Thymus (tissue), 14 donors: Measurements from ENCODE around the gene NBPF20. TPM values are rescaled to one million over a fixed set of nuclear protein-coding genes. Genes with fewer than 3 reads are reported as not detected.
"Not testable (repeated sequence)": the region's sequence is repeated elsewhere in the genome, so short reads cannot be mapped to it uniquely, and the experiment has no call there.

Experiments
- DNase-seq, 9 donors: peaks; one replicate each; pipeline ENCODE4 v3.0.0-alpha.2; 2013; ENCODE audit warnings: low spot score in 9 of 9, low read depth in 6 of 9, missing footprints in 1 of 9
- H3K27ac ChIP-seq, 2 donors: one replicate each; pipeline ENCODE4 v1.5.1; 2013; ENCODE audit warnings: control low read depth in 1 of 2, low read depth in 1 of 2, low read length in 1 of 2, mild to moderate bottlenecking in 1 of 2, moderate library complexity in 1 of 2
- H3K27me3 ChIP-seq, 2 donors: one replicate each; pipeline ENCODE4 v1.5.1; 2013; ENCODE audit warnings: low read length in 1 of 2; ENCODE audit not compliant: control insufficient read depth in 2 of 2, insufficient read depth in 1 of 2
- H3K36me3 ChIP-seq, 2 donors: one replicate each; pipeline ENCODE4 v1.5.1; 2013; ENCODE audit warnings: low read length in 1 of 2, mild to moderate bottlenecking in 1 of 2, moderate library complexity in 1 of 2; ENCODE audit not compliant: control insufficient read depth in 2 of 2, insufficient read depth in 2 of 2
- H3K4me1 ChIP-seq, 2 donors: one replicate each; pipeline ENCODE4 v1.5.1; 2013; ENCODE audit warnings: low read length in 2 of 2; ENCODE audit not compliant: control insufficient read depth in 2 of 2, insufficient read depth in 2 of 2
- H3K4me3 ChIP-seq, 2 donors: one replicate each; pipeline ENCODE4 v1.5.1; 2013; ENCODE audit warnings: low read length in 2 of 2, control low read depth in 1 of 2, mild to moderate bottlenecking in 1 of 2
- H3K9me3 ChIP-seq, 2 donors: one replicate each; pipeline ENCODE4 v1.5.1; 2013; ENCODE audit warnings: low read length in 1 of 2, mild to moderate bottlenecking in 1 of 2; ENCODE audit not compliant: control insufficient read depth in 2 of 2, insufficient read depth in 1 of 2
- WGBS: extraction: QIAGEN DNeasy Blood & Tissue Kit; methylation state at CpG from one replicate; pipeline ENCODE4 v1.1.7; 2013; 5-methylcytosine and 5-hydroxymethylcytosine counted together
- long read RNA-seq, 10 donors: transcript quantifications; one replicate each; lab custom pipeline, GENCODE V29; 2026
- polyA plus RNA-seq: library from polyadenylated mRNA; stranded (reverse); fragments of 200-250 nt; gene quantifications from one replicate; pipeline ENCODE4 v1.2.3, GENCODE V29; 2013
- total RNA-seq: library from RNA; stranded (reverse); fragments of 120-200 nt; gene quantifications from one replicate; pipeline ENCODE4 v1.2.4, GENCODE V29; 2013
- donor health status: healthy.

The NBPF20 gene
- total RNA-seq (2.1 TPM), polyA plus RNA-seq (1.6 TPM)
- long read RNA-seq, donor 1 = 0 reads
- long read RNA-seq, donor 2 = 0 reads
- long read RNA-seq, donor 3 = 0 reads
- long read RNA-seq, donor 4 = 0 reads
- long read RNA-seq, donor 5 = 0 reads
- long read RNA-seq, donor 6 = 0 reads
- long read RNA-seq, donor 7 = 0 reads
- long read RNA-seq, donor 8 = 0 reads
- long read RNA-seq, donor 9 = 0 reads
- long read RNA-seq, donor 10 = 0 reads

DNA sequence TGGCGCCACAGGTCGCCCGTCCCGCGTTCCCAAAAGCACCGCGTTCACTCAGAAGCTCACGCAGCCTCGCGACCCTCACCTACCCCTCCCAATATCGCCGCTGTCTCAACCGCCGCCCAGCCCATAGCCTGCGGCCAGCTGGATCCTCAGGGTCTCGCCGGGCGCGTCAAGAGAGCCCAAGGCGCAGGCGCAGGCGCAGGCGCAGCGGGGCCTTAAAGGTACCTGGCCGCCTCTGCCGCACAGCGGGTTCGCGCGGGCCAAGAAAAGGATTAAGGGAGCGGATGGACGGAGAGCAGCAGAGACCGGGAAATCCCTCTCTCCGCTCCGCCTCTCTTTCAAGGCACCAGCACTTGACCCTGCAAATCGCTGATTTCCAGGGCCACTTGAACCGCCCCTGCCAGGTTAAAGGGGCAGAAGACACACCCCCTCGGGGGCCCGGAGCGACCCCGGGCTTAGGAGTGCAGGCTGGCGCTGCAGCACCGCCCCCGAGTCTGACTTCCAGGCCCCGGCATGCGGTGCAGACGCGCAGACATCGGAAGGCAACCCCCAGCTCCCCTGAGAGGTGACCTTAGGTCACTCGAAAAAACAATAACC, at the start of gene NBPF20:
Gene NBPF20 (minus strand): TSS at position 168 of the 594 bp plus-strand sequence. CDS start 20,331 bp downstream, outside the sequence.
- Histone ChIP-seq H3K9me3 (peaks cover 0 to 2% of the 10 kb centered on the region in 2 donors), H3K4me3 (peak within 1 kb of the TSS; percentile 43 to 51), H3K27me3 (peaks cover 6 to 33% of the 10 kb centered on the region in 2 donors), H3K36me3 (no peaks in the 10 kb centered on the region), H3K4me1 (no peaks in the 10 kb centered on the region), H3K27ac (no peak within 1 kb of the TSS)
- peak in 8 of 9 donors; percentile 13 to 80 (median 54) for DNase-seq
- under 1% methylated on average over 50 of the region's 50 CpGs for WGBS

DNA sequence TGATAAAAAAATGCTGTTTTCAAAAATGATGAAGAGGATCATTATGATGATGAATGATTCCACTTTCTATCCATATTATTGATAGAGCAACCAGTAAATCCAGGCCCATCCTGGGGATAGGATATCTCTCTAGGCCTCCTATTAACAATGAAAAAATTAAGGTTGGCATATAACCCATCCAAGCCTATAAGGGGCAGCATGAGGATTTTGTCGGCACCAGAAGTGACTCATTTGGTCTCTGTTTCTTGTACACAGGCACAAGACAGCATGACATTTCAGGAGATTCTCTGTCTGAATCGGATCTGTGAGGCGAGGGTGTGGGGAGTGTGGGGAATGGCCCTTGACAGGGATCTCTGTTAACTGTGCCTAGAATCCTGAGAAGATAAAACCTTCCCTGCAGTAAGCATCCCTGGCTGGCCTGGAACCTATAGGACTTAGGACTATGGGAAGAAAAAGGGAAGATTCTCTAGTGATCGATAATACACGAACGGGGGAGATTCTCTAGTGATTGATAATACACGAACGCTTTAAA, 49.5 kb upstream of the NBPF20 start:
- peaks cover 0 to 16% of the 10 kb centered on the region in 2 donors for H3K27me3 ChIP-seq
- not testable (repeated sequence) for H3K4me3 ChIP-seq, DNase-seq, H3K4me1 ChIP-seq, H3K27ac ChIP-seq, H3K9me3 ChIP-seq, H3K36me3 ChIP-seq
- 37% methylated on average over 8 of the region's 8 CpGs for WGBS

DNA sequence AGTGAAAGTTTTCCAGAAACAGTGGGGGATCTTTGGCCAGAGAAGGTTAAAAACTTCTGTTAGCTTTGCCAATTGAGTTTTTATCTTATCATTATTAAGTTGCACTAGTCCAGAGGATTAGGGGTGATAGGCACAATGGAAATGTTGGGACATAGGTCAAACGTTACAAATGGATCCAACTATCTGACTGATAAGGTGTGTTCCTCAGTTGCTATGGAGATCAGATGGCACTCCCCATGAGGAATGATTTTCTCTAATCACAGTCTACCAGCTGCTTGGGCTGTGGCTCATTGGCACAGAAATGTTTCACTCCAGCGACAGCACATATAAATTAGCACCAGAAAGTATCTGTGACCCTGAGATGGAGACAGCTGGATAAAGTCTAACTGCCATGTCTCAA, 47.3 kb upstream of the NBPF20 start:
- H3K36me3 ChIP-seq, DNase-seq, H3K27ac ChIP-seq, H3K9me3 ChIP-seq, H3K4me1 ChIP-seq, H3K4me3 ChIP-seq: not testable (repeated sequence)
- WGBS = 97% methylated on average over 1 of the region's 2 CpGs
- peaks cover 0 to 16% of the 10 kb centered on the region in 2 donors for H3K27me3 ChIP-seq

- H3K9me3 ChIP-seq, H3K36me3 ChIP-seq, H3K27ac ChIP-seq, H3K4me3 ChIP-seq, H3K4me1 ChIP-seq, DNase-seq: not testable (repeated sequence)
- WGBS = 92% methylated on average over 6 of the region's 6 CpGs
- peaks cover 0 to 16% of the 10 kb centered on the region in 2 donors for H3K27me3 ChIP-seq
Observed at GRCh38 chr1:145471365-145471764, 46.0 kb upstream of the NBPF20 start.

DNA sequence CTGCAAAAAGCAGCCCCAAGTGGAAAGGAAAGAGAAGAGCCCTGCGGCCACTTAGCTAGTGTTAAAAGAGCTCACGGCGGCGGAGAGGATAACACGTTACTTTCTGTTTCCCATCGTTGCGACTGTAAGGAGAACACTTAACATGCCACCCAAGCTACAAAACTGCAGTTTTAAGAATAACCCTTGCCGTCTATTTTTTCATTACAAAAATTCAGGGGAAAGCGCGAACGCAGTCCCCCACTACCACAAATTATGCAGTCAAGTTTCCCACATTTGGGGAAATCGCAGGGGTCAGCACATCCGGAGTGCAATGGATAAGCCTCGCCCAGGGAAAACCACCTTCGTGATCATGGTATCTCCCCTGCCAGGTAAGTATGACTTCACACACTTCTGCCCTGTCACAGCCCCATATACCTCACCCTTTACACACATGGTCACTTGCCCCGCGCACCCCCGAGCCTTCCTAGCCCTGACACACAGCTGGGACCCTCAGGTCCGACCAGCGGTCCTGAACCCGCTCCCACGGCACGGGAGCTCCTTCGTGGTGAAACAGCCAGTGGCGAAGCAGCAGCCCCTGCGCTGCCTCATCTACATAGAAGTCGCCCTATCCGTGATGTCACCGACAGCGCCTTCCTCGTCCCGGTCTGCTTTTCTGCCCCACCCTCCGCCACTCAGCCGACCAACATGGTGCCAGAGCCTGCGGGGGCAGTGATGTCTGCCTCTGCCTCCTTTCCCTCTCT, 40.2 kb upstream of the NBPF20 start:
- H3K9me3 ChIP-seq, H3K36me3 ChIP-seq, H3K27ac ChIP-seq, H3K4me1 ChIP-seq: not testable (repeated sequence)
- WGBS = 1% methylated on average over 18 of the region's 35 CpGs
- peak overlapping the region in 1 of 2 donors; percentile 27 for H3K4me3 ChIP-seq
- peaks cover 0 to 10% of the 10 kb centered on the region in 2 donors for H3K27me3 ChIP-seq
- peak in 6 of 9 donors; percentile 1 to 54 (median 14) for DNase-seq

DNA sequence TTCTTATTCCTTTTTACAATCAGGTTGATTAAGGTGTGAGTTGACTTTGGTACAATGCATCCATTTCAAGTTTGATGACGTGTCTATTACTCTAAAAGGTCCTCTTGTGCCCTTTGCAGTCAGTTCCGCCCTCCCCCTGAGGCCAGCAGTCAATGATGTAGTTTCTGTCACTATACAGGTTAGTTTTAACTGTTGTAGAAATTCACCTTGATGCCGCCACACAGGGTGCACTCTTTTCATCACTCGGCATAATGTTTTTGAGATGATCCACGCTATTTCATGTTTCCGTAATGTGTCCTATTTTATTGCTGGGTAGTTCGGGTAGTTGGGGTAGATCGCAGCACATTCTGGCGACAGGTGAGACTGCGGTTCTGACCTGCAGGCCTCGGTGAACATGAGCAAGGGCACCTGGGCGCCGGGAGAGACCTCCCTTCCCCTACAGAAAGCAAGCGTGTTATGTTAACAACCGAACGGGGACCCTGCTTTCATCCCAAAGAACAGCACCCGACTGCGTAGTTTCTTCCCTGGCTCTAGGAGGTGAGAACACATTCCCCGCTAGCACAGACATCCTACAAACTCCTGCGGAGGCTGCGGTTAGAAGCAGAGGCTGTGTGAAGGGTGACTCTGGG, 39.4 kb upstream of the NBPF20 start:
- peaks cover 0 to 11% of the 10 kb centered on the region in 2 donors for H3K27me3 ChIP-seq
- not testable (repeated sequence) for H3K36me3 ChIP-seq, DNase-seq, H3K4me1 ChIP-seq, H3K9me3 ChIP-seq, H3K27ac ChIP-seq, H3K4me3 ChIP-seq
- 18% methylated on average over 5 of the region's 21 CpGs for WGBS

DNA sequence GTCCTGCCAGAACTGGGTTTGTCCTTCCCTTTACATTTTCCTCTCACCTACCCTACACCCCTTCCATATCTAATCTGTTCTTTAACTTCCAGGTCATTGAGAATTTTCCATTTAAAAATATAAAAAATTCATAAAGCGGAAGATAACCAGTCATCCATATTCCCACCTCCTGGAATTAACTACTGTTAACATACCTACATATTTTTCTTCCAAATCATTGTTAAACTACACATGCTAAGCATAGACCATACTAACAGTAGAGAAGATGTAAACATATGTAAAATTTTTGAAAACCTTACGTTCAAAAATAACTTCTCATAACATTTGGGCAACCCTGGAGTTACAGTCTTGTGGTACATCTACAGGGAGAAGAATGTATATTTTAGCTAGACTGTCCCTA, 38.6 kb upstream of the NBPF20 start:
- not testable (repeated sequence) for H3K4me1 ChIP-seq, H3K36me3 ChIP-seq, H3K27ac ChIP-seq, DNase-seq, H3K9me3 ChIP-seq, H3K4me3 ChIP-seq
- WGBS = 71% methylated on average over 2 of the region's 2 CpGs
- peaks cover 0 to 11% of the 10 kb centered on the region in 2 donors for H3K27me3 ChIP-seq

DNA sequence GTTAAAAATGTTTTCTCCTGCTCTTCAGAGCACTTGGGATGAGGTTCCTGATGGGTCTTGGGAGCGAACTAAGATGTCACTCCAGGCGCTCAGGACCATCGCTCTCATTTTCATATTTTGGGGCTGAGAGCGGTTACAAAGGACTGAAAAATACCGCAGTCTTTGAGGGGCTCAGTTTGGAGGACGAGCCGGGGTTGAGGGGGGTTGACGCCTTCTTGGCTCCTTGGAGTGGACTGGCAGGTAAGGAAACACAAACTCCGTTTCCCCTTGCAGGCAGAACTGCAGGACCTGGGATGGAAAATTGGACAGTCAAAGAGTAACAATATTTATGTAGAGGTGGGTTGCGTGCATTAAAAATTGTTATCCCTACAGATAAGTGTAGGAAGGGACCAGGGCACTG, 35.3 kb upstream of the NBPF20 start:
- not testable (repeated sequence) for DNase-seq, H3K4me3 ChIP-seq, H3K27me3 ChIP-seq, H3K27ac ChIP-seq, H3K9me3 ChIP-seq, H3K36me3 ChIP-seq, H3K4me1 ChIP-seq
- WGBS = 56% methylated on average over 9 of the region's 10 CpGs

DNA sequence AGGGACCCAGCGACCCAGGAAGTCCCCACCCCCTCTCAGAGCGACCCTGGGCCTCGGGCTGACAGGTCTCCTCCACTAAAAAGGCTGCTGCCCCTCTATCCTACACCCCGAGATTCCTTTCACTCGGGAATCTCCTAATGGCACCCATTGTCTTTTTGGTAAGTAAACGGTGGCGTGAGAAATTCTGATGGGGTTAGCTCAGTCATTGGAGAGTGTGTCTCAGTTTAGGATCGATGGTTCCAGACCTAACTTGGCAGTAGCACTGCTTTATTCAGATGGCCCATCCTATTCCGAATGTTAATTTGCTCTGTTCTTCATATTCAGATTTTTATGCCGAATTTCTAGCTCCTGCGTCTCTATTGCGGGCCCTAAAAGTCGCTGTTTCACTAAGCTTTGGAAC, 34.6 kb upstream of the NBPF20 start:
- not testable (repeated sequence) for H3K4me1 ChIP-seq, H3K4me3 ChIP-seq, H3K9me3 ChIP-seq, H3K27ac ChIP-seq, H3K36me3 ChIP-seq, DNase-seq, H3K27me3 ChIP-seq
- WGBS = 9% methylated on average over 12 of the region's 13 CpGs
